GM21576 (cell line): Measurements from ENCODE around the gene NRL.
A peak's percentile ranks its signal among the peaks of the same experiment; 100 is the strongest.
"Not testable (repeated sequence)": the region's sequence is repeated elsewhere in the genome, so short reads cannot be mapped to it uniquely, and the experiment has no call there.

Source experiments
- ATAC-seq: cut with Tn5 transposase; IDR thresholded peaks from one replicate; pipeline ENCODE4 v1.9.1; 2021; ENCODE audit warnings: mild to moderate bottlenecking, moderate library complexity; ENCODE audit not compliant: unreplicated experiment

NRL gene

DNA sequence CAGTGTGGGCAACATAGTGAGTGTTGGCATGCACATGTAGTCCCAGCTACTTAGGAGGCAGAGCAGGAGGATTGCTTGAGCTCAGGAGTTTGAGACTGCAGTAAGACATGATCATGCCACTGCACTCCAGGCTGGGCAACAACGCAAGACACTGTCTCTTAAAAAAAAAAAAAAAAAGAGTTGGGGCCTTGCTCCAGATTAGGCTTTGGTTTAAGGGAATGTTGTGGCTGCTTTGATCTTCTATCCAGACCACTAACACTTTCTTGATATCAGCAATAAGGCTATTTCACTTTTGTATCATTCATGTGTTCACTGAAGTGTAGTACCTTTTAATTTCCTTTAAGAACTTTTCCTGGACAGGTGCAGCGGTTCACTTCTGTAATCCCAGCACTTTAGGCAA, 12.9 kb upstream of the NRL start:
- no peak for ATAC-seq

DNA sequence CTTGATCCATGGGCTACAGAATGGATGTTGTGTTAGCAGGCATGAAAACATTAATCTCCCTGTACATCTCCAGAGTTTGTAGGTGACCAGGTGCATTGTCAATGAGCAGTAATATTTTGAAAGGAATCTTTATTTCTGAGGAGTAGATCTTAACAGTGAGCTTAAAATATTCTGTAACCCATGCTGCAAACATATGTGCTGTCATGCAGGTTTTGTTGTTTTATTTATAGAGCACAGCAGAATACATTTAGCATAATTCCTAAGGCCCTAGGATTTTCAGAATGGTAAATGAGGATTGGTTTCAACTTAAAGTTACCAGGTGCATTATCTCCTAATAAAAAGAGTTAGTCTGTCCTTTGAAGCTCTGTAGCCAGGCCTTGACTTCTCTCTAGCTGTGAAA, 12.2 kb upstream of the NRL start:
- ATAC-seq, result no peak

DNA sequence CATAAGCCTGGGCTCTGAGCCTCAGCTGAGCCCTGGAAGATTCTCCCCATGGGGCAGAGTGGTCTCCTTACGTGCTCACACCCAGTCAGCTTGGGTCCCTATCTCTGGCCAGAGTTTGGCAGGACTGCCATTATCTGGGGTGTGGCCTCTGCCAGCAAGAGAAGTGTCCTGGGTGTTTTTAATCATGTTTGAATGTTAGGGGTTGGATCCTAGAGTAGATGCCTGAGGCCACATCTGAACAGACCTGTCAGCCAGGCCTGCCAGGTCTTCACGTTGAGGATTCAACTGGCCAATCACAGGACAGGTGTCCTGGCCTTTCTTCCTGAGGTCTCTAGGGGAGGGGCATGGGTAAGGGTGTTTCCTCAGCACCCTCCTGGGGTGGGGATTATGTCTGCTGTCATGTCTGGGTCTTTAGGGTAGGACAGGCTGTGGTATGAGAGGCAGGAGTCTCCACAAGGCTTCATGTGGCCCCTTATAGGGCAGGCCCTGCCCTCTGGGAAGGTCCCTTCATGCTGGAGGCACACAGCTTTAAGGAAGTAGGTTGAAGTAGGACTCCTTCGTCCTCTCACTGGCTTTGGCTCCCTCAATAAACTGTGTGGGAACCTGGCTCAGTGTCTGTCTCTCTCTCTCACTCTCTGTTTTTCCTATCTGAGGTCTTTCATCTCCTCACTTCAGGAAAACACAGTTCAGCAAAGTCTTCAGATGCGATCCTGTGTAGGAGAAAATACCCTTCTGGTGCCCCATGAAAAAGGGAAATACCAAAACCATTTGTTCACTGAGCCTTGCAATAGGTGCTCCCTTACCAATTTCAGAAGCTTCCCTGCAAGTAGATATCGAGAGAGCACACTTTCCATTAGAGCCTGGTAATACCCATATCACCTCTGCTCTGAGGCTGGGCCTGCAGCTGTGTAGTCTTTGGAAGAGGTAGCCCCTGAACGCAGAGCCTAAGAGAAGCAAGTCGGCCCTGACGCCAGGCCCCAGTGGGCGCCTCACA, 9.0 kb upstream of the NRL start:
- peak; percentile 53 for ATAC-seq

DNA sequence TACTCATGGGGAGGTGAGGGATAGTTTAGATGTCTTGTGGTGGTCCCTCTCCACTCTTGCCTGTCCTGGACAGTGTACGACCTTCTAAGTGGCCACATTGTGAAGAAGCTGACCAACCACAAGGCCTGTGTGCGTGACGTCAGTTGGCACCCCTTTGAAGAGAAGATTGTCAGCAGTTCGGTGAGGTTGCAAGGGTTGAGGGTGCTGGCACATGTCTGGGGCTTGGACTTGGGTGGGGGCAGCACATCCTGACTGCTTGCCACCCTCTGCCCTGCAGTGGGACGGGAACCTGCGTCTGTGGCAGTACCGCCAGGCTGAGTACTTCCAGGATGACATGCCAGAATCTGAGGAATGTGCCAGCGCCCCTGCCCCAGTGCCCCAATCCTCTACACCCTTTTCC, 8.1 kb upstream of the NRL start:
- ATAC-seq, result no peak

DNA sequence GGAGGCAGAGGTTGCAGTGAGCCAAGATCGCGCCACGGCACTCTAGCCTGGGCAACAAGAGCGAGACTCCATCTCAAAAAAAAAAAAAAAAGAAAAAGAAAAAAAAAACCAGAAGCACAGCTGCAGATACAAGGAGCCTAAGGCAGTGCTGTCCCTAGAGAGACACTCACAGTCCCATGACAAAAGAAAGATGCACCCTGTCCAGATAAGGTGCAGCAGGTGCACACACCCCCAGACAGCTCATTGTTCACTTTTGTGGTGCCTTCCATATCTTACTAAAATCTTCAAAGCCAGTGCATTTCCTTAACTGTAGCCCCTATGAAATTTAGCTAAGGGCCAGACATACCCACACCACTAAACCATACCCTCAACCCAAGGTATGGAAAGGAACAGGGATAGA, 7.7 kb upstream of the NRL start:
- no peak for ATAC-seq

DNA sequence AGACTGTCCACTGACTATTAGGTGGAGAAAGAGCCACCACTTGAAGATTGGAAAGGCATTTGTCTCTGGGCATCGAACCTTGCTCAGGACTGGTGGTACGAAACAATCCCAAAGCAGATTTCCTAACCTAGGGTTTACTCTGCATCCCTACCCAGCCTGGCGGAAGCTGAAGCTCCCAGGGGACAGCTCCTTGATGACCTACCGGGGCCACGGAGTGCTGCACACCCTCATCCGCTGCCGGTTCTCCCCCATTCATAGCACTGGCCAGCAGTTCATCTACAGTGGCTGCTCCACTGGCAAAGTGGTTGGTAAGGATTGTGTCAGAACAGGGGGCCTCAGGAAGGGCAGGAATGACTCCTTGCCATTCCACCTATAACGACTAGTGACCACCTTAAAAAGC, 6.5 kb upstream of the NRL start:
- no peak for ATAC-seq

DNA sequence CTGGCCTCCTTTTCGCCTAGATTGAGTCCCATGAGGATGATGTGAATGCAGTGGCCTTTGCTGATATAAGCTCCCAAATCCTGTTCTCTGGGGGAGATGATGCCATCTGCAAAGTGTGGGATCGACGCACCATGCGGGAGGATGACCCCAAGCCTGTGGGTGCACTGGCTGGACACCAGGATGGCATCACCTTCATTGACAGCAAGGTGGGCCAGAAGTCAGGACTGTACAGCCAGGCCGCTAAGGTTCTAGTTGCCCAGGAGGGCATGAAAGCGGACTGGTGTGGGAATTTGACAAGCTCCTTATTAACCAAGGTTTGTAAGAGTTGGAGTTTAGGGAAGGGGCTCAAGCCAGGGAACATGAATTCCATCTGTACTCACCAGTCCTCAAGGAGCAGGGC, 4.9 kb upstream of the NRL start:
- no peak for ATAC-seq

DNA sequence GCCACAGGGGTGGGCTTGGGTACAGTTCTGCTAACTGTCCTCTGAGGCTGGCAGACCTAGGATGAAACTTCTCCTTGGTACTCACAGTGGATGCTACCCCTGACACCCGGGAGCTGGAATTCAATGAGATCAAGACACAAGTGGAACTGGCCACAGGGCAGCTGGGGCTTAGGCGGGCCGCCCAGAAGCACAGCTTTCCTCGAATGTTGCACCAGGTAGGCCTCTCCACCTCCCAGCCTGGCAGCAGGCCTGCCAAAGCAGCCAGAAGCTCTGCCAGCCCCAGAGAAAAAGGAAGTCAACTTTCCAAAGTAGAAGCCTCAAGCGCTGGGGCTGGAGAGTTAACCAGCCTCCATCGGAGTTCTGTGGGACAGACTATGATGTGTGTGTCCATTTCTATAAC, 2.4 kb upstream of the NRL start:
- no peak for ATAC-seq

DNA sequence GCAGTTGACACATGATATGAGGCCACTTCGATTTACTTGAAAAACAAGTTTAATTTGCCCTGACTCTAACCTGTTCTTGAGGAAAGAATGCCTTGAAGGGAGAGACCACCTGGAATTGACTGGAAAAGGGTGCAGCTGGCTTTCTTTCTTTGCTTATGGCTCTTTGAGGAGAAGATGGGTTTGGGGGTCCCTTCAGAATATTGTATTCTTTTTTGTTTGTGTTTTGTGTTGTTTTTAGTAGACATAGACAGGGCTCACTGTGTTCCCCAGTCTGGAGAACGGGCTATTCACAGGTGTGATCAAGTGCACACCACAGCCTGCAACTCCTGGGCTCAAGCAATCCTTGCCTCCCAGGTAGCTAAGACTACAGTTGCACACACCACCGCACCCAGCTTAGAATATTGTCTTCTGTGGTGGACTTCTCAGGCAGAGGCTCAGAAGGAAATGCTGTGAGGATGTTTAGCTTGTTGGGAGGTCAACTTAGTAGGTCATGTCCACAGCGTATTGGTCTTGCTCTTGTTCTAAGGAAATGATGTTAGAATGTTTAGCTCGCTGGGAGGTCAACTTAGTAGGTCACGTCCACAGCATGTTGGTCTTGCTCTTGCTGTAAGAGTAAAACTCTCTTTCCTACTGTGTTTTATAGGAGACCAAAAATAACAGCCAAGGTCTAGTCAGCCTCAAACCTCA, 1.5 kb upstream of the NRL start:
- no peak for ATAC-seq

DNA sequence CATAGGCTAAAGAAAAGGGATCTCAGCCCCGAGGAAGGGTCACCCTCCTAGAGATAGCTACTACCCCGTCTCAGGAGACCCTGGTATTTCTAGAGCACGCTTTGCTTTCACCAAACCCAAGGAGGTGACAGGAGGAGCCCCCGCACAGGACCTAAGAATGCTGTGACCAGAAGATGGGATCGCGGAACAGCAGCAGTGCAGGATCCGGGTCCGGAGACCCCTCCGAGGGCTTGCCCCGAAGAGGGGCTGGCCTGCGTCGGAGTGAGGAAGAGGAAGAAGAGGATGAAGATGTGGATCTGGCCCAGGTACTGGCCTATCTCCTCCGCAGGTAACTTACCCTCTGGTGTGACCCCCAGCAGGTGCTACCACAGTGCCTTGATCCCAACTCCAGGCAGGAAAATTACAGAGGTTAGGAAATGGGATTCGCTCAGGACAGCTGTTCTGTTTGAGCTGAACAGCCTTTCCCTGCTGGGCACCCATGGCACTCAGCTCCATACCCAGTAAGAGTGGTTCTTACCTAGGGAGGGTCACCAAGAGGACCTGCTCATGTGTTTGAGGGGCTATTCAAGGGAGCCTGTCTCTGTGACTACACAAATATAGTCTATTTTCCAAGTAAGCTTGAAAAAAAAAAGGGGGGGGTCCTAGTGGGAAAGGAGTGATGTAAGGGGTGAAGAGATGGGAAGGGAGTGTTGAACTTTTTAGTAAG, 826 bp upstream of the NRL start:
- ATAC-seq, result no peak

DNA sequence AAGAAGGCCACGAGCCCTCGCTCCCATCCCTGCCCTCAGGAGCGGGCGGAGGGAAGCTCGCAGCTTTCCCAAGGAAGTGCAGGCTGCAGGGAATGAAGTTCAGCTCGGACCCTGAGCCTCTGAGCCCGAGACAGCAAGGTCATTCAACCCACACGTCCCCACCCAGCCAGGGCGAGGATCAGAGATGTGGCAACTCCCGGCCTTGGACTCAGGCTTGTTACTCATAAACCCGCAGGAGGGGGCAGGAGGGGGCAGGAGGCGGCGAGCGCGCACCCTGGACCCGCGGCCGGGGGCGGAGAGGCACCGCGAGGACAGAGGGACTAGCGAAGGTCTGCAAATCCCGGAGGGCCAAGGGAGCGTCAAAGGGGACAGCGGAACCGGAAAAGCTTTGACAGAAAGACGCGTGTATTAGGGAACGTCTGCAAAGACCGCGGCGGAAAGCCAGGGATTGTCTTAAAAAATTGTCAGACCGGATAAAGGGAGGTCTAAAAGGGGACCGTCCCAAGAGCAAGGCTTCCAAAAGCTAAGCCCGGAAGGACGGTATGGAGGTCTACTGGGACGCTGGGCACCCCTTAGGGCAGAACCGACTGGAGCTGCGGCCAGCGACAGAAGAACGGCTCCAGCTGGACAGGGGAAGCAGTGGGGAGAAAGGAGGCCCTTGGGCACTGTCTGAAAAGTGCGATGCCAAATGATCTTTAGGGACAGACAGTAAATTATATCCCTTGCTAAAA, 783 bp downstream of the NRL start:
- ATAC-seq, result peak; percentile 22

DNA sequence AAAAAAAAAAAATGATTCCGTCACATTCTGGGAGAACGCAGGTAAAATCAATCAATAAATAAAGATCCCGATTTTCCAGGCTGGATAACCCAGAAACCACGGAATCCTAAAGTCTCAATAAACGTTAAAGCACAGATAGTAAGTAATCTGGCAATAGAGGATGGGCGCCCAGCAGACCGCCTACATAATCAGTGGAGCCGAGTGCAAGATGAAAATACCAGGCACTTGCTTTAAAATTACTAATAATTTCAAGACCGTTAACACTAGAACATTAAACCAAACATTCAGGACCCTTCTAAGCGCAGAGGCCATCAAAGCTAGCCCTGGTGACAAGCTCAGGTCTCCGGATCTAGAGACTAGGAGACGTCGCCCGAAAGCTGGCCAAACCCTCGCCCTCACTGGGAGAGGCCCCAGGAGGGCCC, 1.4 kb downstream of the NRL start:
- ATAC-seq, result no peak

DNA sequence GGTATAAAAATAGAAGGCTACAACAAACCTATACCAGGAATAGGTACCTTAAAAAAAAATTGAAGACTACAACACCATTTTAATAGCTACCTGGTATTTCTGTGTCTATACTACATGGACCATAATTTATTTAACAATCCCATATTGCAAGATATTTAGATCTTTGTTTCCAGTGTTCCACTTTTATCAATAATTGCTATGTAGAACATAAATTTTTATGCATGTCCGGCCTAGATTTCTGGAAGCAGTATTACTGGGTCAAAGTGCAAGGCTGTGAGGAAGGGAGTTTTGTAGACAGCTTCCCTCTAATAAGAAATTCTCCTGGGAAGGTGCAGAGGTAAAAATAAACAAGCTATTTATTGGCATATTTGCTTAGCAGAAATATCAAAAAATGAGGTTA, 4.2 kb downstream of the NRL start:
- no peak for ATAC-seq

DNA sequence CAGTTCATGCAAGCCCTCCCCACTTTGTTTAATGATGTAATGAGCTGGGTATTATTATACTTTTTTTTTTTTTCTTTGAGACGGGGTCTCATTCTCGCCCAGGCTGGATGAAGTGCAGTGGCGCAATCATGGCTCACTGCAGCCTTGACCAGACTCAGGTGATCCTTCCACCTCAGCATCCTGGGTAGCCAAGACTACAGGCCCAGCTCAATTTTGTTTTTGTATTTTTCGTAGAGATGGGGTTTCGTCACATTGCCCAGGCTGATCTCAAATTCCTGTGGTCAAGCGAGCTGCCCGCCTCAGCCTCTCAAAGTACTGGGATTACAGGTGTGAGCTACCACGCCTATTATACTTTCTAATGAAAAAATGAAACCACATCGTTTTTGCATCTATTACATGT, 4.7 kb downstream of the NRL start:
- ATAC-seq, result no peak

DNA sequence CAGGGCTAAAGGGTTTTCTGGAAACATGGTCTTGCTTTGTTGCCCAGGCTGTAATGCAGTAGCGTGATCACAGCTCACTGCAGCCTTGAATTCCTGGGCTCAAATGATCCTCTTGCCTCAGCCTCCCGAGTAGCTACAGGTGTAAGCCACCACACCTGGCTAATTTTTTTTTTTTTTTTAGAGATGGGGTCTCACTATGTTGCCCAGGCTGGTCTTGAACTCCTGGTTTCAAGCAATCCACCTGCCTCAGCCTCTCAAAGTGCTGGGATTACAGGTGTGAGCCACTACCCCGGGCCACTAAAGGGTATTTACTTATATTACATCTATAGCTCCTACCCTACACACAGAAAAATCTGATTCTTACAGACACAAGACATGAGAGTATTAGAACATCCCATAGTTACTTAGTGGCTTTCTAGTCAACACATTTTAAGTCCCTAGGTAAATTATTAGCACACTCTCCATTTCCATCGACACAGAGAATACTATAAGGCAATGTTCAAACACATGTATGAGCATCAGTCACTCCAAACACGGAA, 6.3 kb downstream of the NRL start:
- peak; percentile 35 for ATAC-seq

DNA sequence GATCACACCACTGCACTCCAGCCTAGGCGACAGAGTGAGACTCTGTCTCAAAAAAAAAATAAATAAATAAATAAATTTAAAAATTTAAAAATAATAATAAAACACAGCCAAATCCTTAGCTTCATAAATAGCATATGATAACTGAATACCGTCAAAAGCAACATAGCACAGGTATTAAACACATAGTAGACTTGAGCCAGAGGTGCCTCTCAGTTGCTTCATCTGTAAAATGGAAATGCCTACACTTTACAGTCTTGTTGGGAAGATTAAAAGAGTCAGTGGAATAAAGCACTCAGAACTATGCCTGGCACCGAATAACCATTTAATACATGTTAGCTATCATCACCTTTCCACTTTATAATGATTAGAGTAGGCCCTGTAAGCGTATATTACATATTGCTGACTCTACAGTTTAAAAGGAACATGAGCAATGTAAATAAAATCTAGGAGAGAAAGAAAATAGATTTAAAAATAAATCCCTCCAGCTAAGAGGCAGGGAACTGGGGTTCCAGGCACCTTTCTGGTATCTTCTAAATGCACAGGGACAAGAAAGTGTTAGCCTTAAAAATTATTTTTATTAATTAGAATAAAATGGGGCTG, 8.0 kb downstream of the NRL start:
- no peak for ATAC-seq

DNA sequence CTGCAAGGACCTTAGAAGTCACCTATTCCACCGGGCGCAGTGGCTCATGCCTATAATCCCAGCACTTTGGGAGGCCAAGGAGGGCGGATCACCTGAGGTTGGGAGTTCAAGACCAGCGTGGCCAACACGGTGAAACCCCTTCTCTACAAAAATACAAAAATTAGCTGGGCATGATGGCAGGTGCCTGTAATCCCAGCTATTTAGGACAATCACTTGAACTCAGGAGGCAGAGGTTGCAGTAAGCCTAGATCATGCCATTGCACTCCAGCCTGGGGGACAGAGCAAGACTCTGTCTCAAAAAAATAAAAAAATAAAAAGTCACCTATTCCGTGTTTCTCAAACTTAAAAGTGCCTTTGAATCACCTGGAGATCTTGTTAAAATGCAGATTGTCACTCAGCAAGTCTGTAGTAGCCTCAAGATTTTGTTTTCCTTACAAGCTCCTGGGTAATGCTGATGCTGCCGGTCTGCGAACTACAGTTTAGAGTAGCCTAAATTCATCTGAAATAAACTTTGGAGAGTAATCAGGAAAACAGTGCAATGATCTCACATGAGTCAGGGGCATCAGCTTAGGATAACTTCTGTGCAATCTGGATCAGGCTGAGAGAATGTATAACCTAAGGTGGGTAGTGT, 9.0 kb downstream of the NRL start:
- ATAC-seq, result not testable (repeated sequence)

DNA sequence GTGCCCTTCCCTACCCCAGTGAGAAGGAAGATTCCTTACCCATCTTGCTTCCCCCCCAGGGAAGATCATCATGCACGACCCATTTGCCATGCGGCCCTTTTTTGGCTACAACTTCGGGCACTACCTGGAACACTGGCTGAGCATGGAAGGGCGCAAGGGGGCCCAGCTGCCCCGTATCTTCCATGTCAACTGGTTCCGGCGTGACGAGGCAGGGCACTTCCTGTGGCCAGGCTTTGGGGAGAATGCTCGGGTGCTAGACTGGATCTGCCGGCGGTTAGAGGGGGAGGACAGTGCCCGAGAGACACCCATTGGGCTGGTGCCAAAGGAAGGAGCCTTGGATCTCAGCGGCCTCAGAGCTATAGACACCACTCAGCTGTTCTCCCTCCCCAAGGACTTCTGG, 11.3 kb downstream of the NRL start:
- ATAC-seq, result no peak

DNA sequence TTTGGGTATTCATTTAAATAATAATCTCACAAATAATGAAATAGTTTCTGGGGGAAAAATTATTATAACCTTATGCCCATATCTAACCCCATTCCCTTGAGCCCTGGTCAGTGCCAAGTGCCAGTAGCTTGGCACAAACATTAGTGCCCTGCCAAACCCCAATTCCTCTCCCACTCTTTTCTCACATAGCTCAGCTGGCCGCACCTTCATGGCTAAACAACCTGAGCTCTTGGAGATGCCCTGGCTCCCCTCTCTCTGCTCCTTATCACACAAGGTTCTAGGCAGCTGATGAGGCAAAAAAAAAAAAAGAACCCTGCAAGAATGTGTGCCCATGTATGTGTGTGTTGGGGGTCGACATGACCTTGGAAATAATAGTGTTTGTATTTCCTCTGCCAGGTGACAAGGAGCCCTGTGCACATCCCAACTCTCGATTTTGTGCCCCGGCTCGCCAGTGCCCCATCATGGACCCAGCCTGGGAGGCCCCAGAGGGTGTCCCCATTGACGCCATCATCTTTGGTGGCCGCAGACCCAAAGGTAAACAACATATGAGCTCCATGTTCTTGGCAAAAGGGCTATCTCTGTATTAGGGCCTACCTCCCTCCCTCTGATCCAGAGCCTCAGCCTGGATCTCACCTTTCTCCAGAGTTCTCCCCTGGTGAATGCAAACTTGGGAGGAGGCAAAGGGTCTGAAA, 12.2 kb downstream of the NRL start:
- ATAC-seq, result no peak
